ENCODE results near the gene IL21. TPM values are rescaled to one million over a fixed set of nuclear protein-coding genes. Genes with fewer than 3 reads are reported as not detected.
A peak's percentile ranks its signal among the peaks of the same experiment; 100 is the strongest.

The IL21 gene
- not detected in 2 replicates for polyA plus RNA-seq (2011; rRNA removed)
- not detected in 2 replicates for polyA minus RNA-seq (2011; rRNA and poly(A)+ RNA removed)

- Histone ChIP-seq H3K27ac (ENCODE audit: low read depth, low read length) (no peak within 1 kb of the TSS), H3K27me3 (ENCODE audit: control insufficient read depth, insufficient read depth, low read length) (peaks cover 5% of the 10 kb centered on the region), H3K4me3 (ENCODE audit: low read depth, low read length) (no peak within 1 kb of the TSS), H3K9me3 (ENCODE audit: control insufficient read depth, insufficient read depth, low read length) (no peaks in the 10 kb centered on the region)
- ChIA-PET POLR2A (no interaction called here), CTCF (no interaction called here)
- no peak for DNase-seq (ENCODE audit: low read depth, low spot score)
- no peak for TF ChIP-seq CTCF (IDR thresholded peaks at IDR 0.05; ENCODE audit: low read depth, low read length)
Observed at GRCh38 chr4:122621016-122621507, at the start of gene IL21. Gene IL21 (minus strand): TSS chr4:122621066. CDS start chr4:122621011, 55 bp downstream.

- POLR2A ChIA-PET, result no interaction called here
- no peak overlapping the region for H3K27ac ChIP-seq (ENCODE audit: low read depth, low read length)
Observed at GRCh38 chr4:122669911-122670738, 49.3 kb upstream of the IL21 start.

GRCh38 chr4:122668241-122668640 is 47.4 kb upstream of the IL21 start:
- H3K27me3 ChIP-seq (ENCODE audit: control insufficient read depth, insufficient read depth, low read length), result no peaks in the 10 kb centered on the region
- ChIA-PET POLR2A (no interaction called here), CTCF (interaction anchor here (1.5 kb wide), 1 partner anchor 49 kb away, joined by 7 read pairs; no protein-coding TSS in a partner anchor)
- H3K9me3 ChIP-seq (ENCODE audit: control insufficient read depth, insufficient read depth, low read length), result peaks cover 3% of the 10 kb centered on the region; the same call in 1 of the 2 replicates
- peak overlapping the region; percentile 58 for H3K27ac ChIP-seq (ENCODE audit: low read depth, low read length)
- no peak overlapping the region for H3K4me3 ChIP-seq (ENCODE audit: low read depth, low read length)
- peak; percentile 42 for DNase-seq (ENCODE audit: low read depth, low spot score)
- no peak for TF ChIP-seq CTCF (IDR thresholded peaks at IDR 0.05; ENCODE audit: low read depth, low read length)

More at GRCh38 chr4:122669911-122670738, 49.3 kb upstream of the IL21 start:
- CTCF ChIA-PET, result interaction anchor here (0.7 kb wide), 1 partner anchor 9 kb away, joined by 4 read pairs; no protein-coding TSS in a partner anchor
- H3K9me3 ChIP-seq (ENCODE audit: control insufficient read depth, insufficient read depth, low read length), result peaks cover 3% of the 10 kb centered on the region; the same call in 1 of the 2 replicates
- TF ChIP-seq CTCF (IDR thresholded peaks at IDR 0.05; ENCODE audit: low read depth, low read length), result no peak
- no peak for DNase-seq (ENCODE audit: low read depth, low spot score)
- H3K27me3 ChIP-seq (ENCODE audit: control insufficient read depth, insufficient read depth, low read length), result no peaks in the 10 kb centered on the region
- H3K4me3 ChIP-seq (ENCODE audit: low read depth, low read length), result no peak overlapping the region

- Histone ChIP-seq H3K27ac (ENCODE audit: low read depth, low read length) (peak overlapping the region; percentile 67), H3K9me3 (ENCODE audit: control insufficient read depth, insufficient read depth, low read length) (peaks cover 3% of the 10 kb centered on the region; the same call in 1 of the 2 replicates), H3K4me3 (ENCODE audit: low read depth, low read length) (no peak overlapping the region), H3K27me3 (ENCODE audit: control insufficient read depth, insufficient read depth, low read length) (no peaks in the 10 kb centered on the region)
- ChIA-PET CTCF (interaction anchor here (0.9 to 1.8 kb wide), 3 partner anchors 91 to 263 kb away, joined by 3 to 7 read pairs (median 5); no protein-coding TSS in a partner anchor), POLR2A (no interaction called here)
- no peak for TF ChIP-seq CTCF (IDR thresholded peaks at IDR 0.05; ENCODE audit: low read depth, low read length)
- DNase-seq (ENCODE audit: low read depth, low spot score), result peak; percentile 63
Observed at GRCh38 chr4:122666527-122667245, 45.8 kb upstream of the IL21 start.

Measured in AG04450 (cell line).